Nephron progenitor cell (in vitro differentiated cells): ENCODE data around the gene OSBP2.

Source experiments
- DNase-seq: peaks from one replicate; pipeline ENCODE4 v3.0.0; 2021
- H3K27ac Mint-ChIP-seq: 2 replicates; pipeline ENCODE4 v1.8.0; 2021; ENCODE audit warnings: mild to moderate bottlenecking, moderate library complexity, mixed read lengths
- H3K27me3 Mint-ChIP-seq: 2 replicates; pipeline ENCODE4 v1.8.0; 2021; ENCODE audit warnings: mild to moderate bottlenecking, low read depth, mixed read lengths; ENCODE audit not compliant: poor library complexity
- H3K36me3 Mint-ChIP-seq: 2 replicates; pipeline ENCODE4 v1.8.0; 2021; ENCODE audit warnings: low read depth, mixed read lengths
- H3K4me1 Mint-ChIP-seq: 2 replicates; pipeline ENCODE4 v1.8.0; 2021; ENCODE audit warnings: mixed read lengths
- H3K4me3 Mint-ChIP-seq: 2 replicates; pipeline ENCODE4 v1.8.0; 2021; ENCODE audit warnings: mild to moderate bottlenecking, moderate library complexity, mixed read lengths
- H3K9me3 Mint-ChIP-seq: 2 replicates; pipeline ENCODE4 v1.8.0; 2021; ENCODE audit warnings: mild to moderate bottlenecking, moderate library complexity, mixed read lengths
- TF ChIP-seq, protein P1 (sequence below): fragments of 200-600 bp; sonication (generic); IDR thresholded peaks from 2 replicates; pipeline ENCODE4 v1.5.0; 2021; ENCODE audit warnings: antibody characterized with exemption

Gene OSBP2

DNA sequence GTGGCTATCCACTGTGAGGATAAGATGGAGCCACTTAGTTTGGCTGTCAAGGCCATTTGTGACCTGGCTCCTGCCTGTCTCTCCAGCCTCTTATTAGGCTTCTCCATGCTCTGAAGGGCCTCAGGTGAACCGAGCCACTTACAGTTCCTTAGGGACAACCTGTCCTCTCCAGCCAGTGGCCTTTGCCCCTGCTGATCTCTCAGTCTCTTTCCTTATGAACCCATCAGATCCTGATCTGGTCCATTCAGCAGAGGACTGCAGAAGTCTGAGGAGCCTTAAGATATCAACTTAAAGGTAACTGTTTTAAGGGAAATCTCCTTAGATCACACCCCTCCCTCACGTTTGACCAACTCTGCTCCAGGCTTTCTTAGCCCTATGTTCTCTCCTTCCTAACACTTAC, 29.4 kb upstream of the OSBP2 start:
- peaks cover 13% of the 10 kb centered on the region for H3K36me3 Mint-ChIP-seq
- no peak for DNase-seq
- H3K9me3 Mint-ChIP-seq = no peaks in the 10 kb centered on the region
- no peak overlapping the region for H3K4me3 Mint-ChIP-seq
- TF ChIP-seq, protein P1, sequence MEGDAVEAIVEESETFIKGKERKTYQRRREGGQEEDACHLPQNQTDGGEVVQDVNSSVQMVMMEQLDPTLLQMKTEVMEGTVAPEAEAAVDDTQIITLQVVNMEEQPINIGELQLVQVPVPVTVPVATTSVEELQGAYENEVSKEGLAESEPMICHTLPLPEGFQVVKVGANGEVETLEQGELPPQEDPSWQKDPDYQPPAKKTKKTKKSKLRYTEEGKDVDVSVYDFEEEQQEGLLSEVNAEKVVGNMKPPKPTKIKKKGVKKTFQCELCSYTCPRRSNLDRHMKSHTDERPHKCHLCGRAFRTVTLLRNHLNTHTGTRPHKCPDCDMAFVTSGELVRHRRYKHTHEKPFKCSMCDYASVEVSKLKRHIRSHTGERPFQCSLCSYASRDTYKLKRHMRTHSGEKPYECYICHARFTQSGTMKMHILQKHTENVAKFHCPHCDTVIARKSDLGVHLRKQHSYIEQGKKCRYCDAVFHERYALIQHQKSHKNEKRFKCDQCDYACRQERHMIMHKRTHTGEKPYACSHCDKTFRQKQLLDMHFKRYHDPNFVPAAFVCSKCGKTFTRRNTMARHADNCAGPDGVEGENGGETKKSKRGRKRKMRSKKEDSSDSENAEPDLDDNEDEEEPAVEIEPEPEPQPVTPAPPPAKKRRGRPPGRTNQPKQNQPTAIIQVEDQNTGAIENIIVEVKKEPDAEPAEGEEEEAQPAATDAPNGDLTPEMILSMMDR = no peak
- H3K27me3 Mint-ChIP-seq = peaks cover 24% of the 10 kb centered on the region
- H3K4me1 Mint-ChIP-seq = peaks cover 22% of the 10 kb centered on the region
- H3K27ac Mint-ChIP-seq = no peak overlapping the region

DNA sequence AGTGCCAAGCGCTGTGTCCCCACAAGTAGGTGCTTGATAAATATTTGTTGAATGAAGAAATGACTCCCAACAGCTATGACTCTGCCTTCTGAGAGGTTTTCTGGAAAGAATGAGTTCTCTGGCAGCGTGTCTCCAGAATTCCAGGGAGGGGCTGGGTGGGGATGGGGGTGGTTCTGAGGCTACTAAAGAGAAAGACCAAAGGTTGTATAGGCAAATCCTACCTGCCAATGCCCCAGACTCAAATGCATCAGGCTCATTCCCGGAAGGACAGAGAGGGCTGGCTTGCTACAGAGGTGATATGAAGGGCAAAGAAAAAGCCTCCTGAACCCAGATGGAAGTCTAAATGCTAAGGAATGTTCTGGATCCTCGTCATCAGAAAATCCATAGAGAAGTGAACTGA, 28.9 kb upstream of the OSBP2 start:
- no peak for DNase-seq
- Mint-ChIP-seq H3K27me3 (peaks cover 27% of the 10 kb centered on the region), H3K4me3 (peak overlapping the region; percentile 91), H3K36me3 (peaks cover 11% of the 10 kb centered on the region), H3K9me3 (no peaks in the 10 kb centered on the region), H3K4me1 (peaks cover 22% of the 10 kb centered on the region), H3K27ac (no peak overlapping the region)
- TF ChIP-seq, protein P1 = no peak

DNA sequence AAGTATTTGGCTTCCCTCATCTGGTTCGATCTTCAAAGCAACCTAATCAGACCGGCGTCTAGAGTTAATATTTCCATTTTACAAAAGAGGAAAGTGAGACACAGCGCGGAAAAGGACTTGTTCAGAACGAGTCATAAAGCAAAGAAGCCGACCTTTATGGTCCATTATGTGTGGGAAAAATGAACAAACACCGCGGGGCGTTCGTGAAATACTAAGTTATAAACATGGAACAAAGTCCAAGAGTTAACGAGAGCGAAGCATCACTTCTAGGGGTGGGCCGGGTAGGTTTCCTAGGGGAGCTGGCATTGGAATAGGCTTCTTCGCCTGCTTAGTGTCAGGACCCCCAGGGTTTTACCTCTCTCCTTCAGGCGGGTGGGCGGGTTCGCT, 27.6 kb upstream of the OSBP2 start:
- Mint-ChIP-seq H3K9me3 (no peaks in the 10 kb centered on the region), H3K4me1 (peaks cover 22% of the 10 kb centered on the region), H3K27ac (no peak overlapping the region), H3K27me3 (peaks cover 40% of the 10 kb centered on the region), H3K4me3 (peak overlapping the region; percentile 91), H3K36me3 (peaks cover 11% of the 10 kb centered on the region)
- TF ChIP-seq, protein P1 = no peak
- DNase-seq = no peak

DNA sequence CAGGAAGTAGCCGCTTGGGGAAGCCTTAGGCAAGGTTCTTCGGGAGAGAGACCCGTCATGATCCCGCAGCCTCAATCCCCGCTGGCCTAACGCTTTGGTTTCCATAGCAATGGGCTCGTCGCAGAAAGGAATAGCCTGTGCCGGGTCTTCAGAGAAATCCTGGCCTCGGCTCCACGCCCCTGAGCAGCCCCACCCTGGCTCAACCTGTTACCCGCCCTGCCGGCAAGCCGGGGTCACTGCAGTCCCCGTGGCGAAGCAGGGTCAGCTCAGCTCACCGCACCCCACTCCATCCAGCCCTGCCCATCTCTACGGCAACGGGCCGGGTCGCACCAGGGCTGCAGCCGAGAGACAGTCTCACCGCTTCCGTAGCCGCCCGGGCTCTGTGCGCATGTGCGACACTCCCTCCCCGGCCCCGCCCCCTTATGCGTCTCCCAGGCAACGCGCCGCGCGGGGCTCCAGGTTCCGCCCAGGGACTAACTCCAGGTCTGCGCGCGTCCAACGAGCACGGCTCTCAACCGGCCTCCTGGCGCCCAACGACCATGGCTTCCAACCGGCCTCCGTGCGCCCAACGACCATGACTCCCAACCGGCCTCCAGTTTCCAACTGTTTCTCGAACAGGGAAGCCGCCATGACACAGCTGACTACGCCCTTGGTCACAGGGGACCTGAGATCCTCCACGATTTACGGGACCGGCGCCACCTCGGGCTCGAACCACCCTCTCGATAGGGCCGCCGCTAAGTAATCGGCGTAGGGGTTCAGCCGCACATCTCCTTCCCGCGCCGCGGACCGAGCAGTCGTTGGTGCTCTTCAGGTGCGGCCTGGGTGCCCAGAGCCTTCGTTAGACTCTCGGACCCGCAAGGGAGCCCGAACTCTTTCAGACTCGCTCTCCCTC, 26.9 kb upstream of the OSBP2 start, which contains the start of gene DUSP18:
DUSP18 (minus strand) TSS at position 382 of the 892 bp plus-strand sequence. CDS start 3,872 bp downstream, outside the sequence.
- peaks cover 22% of the 10 kb centered on the region for H3K4me1 Mint-ChIP-seq
- H3K4me3 Mint-ChIP-seq = peak within 1 kb of the TSS; percentile 91
- TF ChIP-seq, protein P1 = peak; percentile 49
- no peaks in the 10 kb centered on the region for H3K9me3 Mint-ChIP-seq
- peak within 1 kb of the TSS; percentile 39 for H3K27ac Mint-ChIP-seq
- H3K27me3 Mint-ChIP-seq = peaks cover 46% of the 10 kb centered on the region
- DNase-seq = peak; percentile 98
- peaks cover 10% of the 10 kb centered on the region for H3K36me3 Mint-ChIP-seq

DNA sequence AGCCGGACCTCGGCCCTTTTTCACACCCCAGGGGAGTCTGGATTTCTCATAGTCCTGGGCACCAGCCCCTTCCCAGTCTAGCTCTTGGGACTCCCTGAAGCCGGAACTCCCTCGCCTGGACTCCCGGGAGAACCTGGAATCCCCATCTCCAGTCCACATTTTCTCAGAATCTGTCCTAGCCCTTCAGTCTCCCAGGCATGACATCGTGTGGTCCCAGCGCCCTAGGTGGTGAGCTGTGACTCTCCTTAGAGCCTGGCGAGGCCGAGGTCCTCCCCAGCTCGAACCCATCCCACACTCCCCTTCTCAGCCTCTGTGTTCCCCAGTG, 26.3 kb upstream of the OSBP2 start:
- peaks cover 22% of the 10 kb centered on the region for H3K4me1 Mint-ChIP-seq
- no peaks in the 10 kb centered on the region for H3K9me3 Mint-ChIP-seq
- H3K27me3 Mint-ChIP-seq = peaks cover 48% of the 10 kb centered on the region
- H3K27ac Mint-ChIP-seq = peak overlapping the region; percentile 39
- no peak for DNase-seq
- peak overlapping the region; percentile 91 for H3K4me3 Mint-ChIP-seq
- peaks cover 4% of the 10 kb centered on the region for H3K36me3 Mint-ChIP-seq
- TF ChIP-seq, protein P1 = no peak

DNA sequence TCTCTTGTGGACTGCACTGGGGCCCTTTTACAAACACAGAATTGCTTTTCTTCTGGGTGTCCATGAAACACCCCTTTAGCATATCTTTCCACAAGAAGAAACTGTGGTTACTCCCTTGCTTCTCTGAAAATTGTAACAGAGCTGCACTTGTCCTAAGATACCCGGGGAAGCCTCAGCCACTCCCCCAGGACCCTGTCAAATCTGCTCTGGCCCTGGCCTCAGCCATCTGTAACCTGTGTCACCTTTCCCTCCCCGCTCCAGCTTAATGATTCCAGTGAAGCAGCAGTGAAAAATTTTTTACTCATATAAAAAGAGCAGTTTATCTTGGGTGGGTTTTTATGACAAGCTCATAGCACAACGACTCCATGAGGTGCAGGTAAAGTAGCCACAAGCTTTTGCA, 23.6 kb upstream of the OSBP2 start:
- Mint-ChIP-seq H3K27me3 (peaks cover 50% of the 10 kb centered on the region), H3K27ac (no peak overlapping the region), H3K4me1 (peaks cover 21% of the 10 kb centered on the region), H3K4me3 (no peak overlapping the region), H3K9me3 (no peaks in the 10 kb centered on the region), H3K36me3 (no peaks in the 10 kb centered on the region)
- no peak for DNase-seq
- TF ChIP-seq, protein P1 = no peak
